GM12878 (cell line): ENCODE measurements around the gene NECAB3. TPM values are rescaled to one million over a fixed set of nuclear protein-coding genes. Genes with fewer than 3 reads are reported as not detected.

ENCODE experiments used
- ATF7 ChIP-seq: fragments of 450-650 bp; IDR thresholded peaks from 2 replicates; pipeline ENCODE4 v1.6.1; 2016; ENCODE audit warnings: low read depth, mild to moderate bottlenecking
- BCL11A ChIP-seq: IDR thresholded peaks from 2 replicates; pipeline ENCODE4 v1.6.1; 2011; ENCODE audit warnings: low read depth, low read length
- BCLAF1 ChIP-seq: fragments of 450-650 bp; IDR thresholded peaks from 2 replicates; pipeline ENCODE4 v1.6.1; 2017; ENCODE audit warnings: antibody characterized with exemption, mild to moderate bottlenecking, moderate library complexity
- BMI1 ChIP-seq: fragments of 450-650 bp; IDR thresholded peaks from 2 replicates; pipeline ENCODE4 v1.6.1; 2016; ENCODE audit warnings: mild to moderate bottlenecking, moderate library complexity, borderline replicate concordance
- E2F4 ChIP-seq: IDR thresholded peaks from 2 replicates; pipeline ENCODE4 v1.6.1; 2012; ENCODE audit warnings: low read depth, low read length, improper control_type of control experiment
- EGR1 ChIP-seq, 2 experiments: IDR thresholded peaks; 1 replicate in 1 of 2; 2 replicates in 1 of 2; pipeline ENCODE4 v1.6.1; 2011 to 2012; ENCODE audit warnings: low read depth in 2 of 2, low read length in 2 of 2, borderline replicate concordance in 1 of 2, mild to moderate bottlenecking in 1 of 2, moderate library complexity in 1 of 2
- FOS ChIP-seq: IDR thresholded peaks from 3 replicates; pipeline ENCODE4 v1.6.1; 2011; ENCODE audit warnings: borderline replicate concordance; ENCODE audit not compliant: insufficient read length; ENCODE audit errors: extremely low read depth
- IRF5 ChIP-seq: fragments of 450-650 bp; IDR thresholded peaks from 2 replicates; pipeline ENCODE4 v1.6.1; 2017; ENCODE audit warnings: borderline replicate concordance
- KAT2A ChIP-seq: conservative IDR thresholded peaks from 2 replicates; pipeline ENCODE4 v1.6.1; 2011; ENCODE audit warnings: low read depth, low read length; ENCODE audit not compliant: control insufficient read depth
- KLF5 ChIP-seq: fragments of 450-650 bp; IDR thresholded peaks from 2 replicates; pipeline ENCODE4 v1.6.1; 2014; ENCODE audit warnings: mild to moderate bottlenecking; ENCODE audit not compliant: partially characterized antibody
- MEF2A ChIP-seq: IDR thresholded peaks from 2 replicates; pipeline ENCODE4 v1.6.1; 2011; ENCODE audit warnings: low read depth, mild to moderate bottlenecking, low read length, moderate library complexity; ENCODE audit not compliant: insufficient read depth
- MEF2B ChIP-seq: fragments of 450-650 bp; IDR thresholded peaks from 2 replicates; pipeline ENCODE4 v1.6.1; 2018; ENCODE audit warnings: mild to moderate bottlenecking, moderate library complexity; ENCODE audit not compliant: partially characterized antibody, poor library complexity, severe bottlenecking
- MTA3 ChIP-seq: IDR thresholded peaks from 2 replicates; pipeline ENCODE4 v1.6.1; 2012; ENCODE audit warnings: low read length, inconsistent platforms, borderline replicate concordance
- MYC ChIP-seq: IDR thresholded peaks from 2 replicates; pipeline ENCODE4 v1.6.1; 2011; ENCODE audit warnings: mild to moderate bottlenecking, low read length, moderate library complexity, inconsistent platforms; ENCODE audit not compliant: insufficient read depth, insufficient replicate concordance, insufficient read length, severe bottlenecking
- NBN ChIP-seq: fragments of 450-650 bp; IDR thresholded peaks from 2 replicates; pipeline ENCODE4 v1.6.1; 2016
- NFYA ChIP-seq: IDR thresholded peaks from 2 replicates; pipeline ENCODE4 v1.6.1; 2011; ENCODE audit warnings: low read depth, mild to moderate bottlenecking, low read length, improper control_type of control experiment, borderline replicate concordance
- NR2C1 ChIP-seq: fragments of 450-650 bp; IDR thresholded peaks from 2 replicates; pipeline ENCODE4 v1.6.1; 2017; ENCODE audit warnings: antibody characterized with exemption, mild to moderate bottlenecking, moderate library complexity
- PKNOX1 ChIP-seq: fragments of 450-650 bp; IDR thresholded peaks from 2 replicates; pipeline ENCODE4 v1.6.1; 2016; ENCODE audit warnings: mild to moderate bottlenecking
- SP1 ChIP-seq: IDR thresholded peaks from one replicate; pipeline ENCODE4 v1.6.1; 2011; ENCODE audit warnings: low read depth, low read length
- USF1 ChIP-seq: IDR thresholded peaks from 2 replicates; pipeline ENCODE4 v1.6.1; 2011; ENCODE audit warnings: borderline replicate concordance, low read depth, mild to moderate bottlenecking, moderate library complexity, mixed read lengths, low read length; ENCODE audit not compliant: insufficient read depth; ENCODE audit errors: extremely low read length
- ZNF274 ChIP-seq: IDR thresholded peaks from one replicate; pipeline ENCODE4 v1.8.0; 2011; ENCODE audit not compliant: insufficient read length, insufficient read depth
- ZZZ3 ChIP-seq: IDR thresholded peaks from 2 replicates; pipeline ENCODE4 v1.6.1; 2011; ENCODE audit warnings: low read depth; ENCODE audit not compliant: control insufficient read depth, insufficient read length
- polyA plus RNA-seq, 11 experiments: library from polyadenylated mRNA; depleted of rRNA in 4 of 11; unstranded in 6 of 11; stranded (reverse) in 5 of 11; fragments of >200 nt; fragmentation: Nextera tagmentation in 4 of 11; fragmentation: Illumina TruSeq in 1 of 11; extraction: Ambion mirVana in 4 of 11; extraction: Trizol in 1 of 11; gene quantifications; 1 replicate in 1 of 11; 2 replicates in 10 of 11; pipeline versions ENCODE4 v1.2.1 to v1.2.3, GENCODE V29; 2011 to 2016; ENCODE audit warnings: inconsistent platforms in 2 of 11, missing spikeins in 2 of 11, low read depth in 1 of 11
- total RNA-seq, 4 experiments: library from RNA; depleted of rRNA in 3 of 4; stranded (reverse); fragments of >200 nt in 3 of 4; fragmentation: Illumina TruSeq in 1 of 4; extraction: Trizol in 1 of 4; gene quantifications; 2 replicates each; pipeline versions ENCODE4 v1.2.1 to v1.2.3, GENCODE V29; 2013 to 2021

NECAB3 gene
- total and polyA plus RNA-seq, 10 of the 15 experiments (the other 5 are each of a cell fraction or from before 2014, with no cell fraction given): 0.21 to 17.0 (median 7.2) TPM

GRCh38 chr20:33685328-33686099, 11.3 kb upstream of the NECAB3 start (continued):
- TF ChIP-seq IRF5 (no peak), KLF5 (no peak), SP1 (no peak), MEF2A (no peak), FOS (no peak), ZZZ3 (no peak), E2F4 (no peak), BMI1 (no peak), MEF2B (peak; percentile 44), NR2C1 (no peak), EGR1 (IDR thresholded peaks at IDR 0.05; ENCODE audit: borderline replicate concordance in 1 of 2, low read depth in 2 of 2, low read length in 2 of 2) (peak in 1 of 2 experiments; percentile 20; a peak in 1 of 3 replicates), PKNOX1 (no peak; the same call in 1 of the 2 replicates), NFYA (no peak), MTA3 (no peak), BCL11A (no peak), ZNF274 (no peak), BCLAF1 (no peak), ATF7 (no peak), USF1 (no peak), MYC (no peak), NBN (0 out of 2 replicates have a peak, but pooled peaks have one; percentile 20), KAT2A (no peak)
